ENCODE results near the gene SETD3.

Gene SETD3

GRCh38 chr14:99440278-99440677 lies 40.4 kb downstream of the SETD3 start:
- Histone ChIP-seq H3K79me2 (ENCODE audit: insufficient read depth, low read length) (no peaks in the 10 kb centered on the region), H4K20me1 (ENCODE audit: low read depth, low read length) (no peaks in the 10 kb centered on the region), H3K4me2 (ENCODE audit: low read depth, low read length, poor library complexity, severe bottlenecking) (no peak overlapping the region), H3K9me3 (ENCODE audit: insufficient read depth, low read length) (no peaks in the 10 kb centered on the region), H3K4me3 (ENCODE audit: insufficient read depth, low read length, poor library complexity, severe bottlenecking) (no peak overlapping the region), H3F3A (ENCODE audit: insufficient read depth) (no peaks in the 10 kb centered on the region), H3K9me2 (replicated peaks; ENCODE audit: insufficient read depth, low read length) (no peaks in the 10 kb centered on the region), H3K9ac (ENCODE audit: low read length) (no peak overlapping the region), H2AFZ (ENCODE audit: low read depth, low read length, severe bottlenecking) (no peak overlapping the region), H3K27ac (ENCODE audit: low read depth, low read length) (no peak overlapping the region), H3K36me3 (ENCODE audit: low read length) (no peaks in the 10 kb centered on the region), H3K27me3 (ENCODE audit: low read length) (no peaks in the 10 kb centered on the region)
- TF ChIP-seq CTCF (IDR thresholded peaks at IDR 0.05; ENCODE audit: insufficient read depth, low read length, poor library complexity, severe bottlenecking) (no peak), EZH2phosphoT487 (conservative IDR thresholded peaks at IDR 0.05; ENCODE audit: low read length) (no peak)

GRCh38 chr14:99437706-99438105 lies 43.0 kb downstream of the SETD3 start:
- no peaks in the 10 kb centered on the region for H3K9me2 ChIP-seq (replicated peaks; ENCODE audit: insufficient read depth, low read length)
- no peaks in the 10 kb centered on the region for H3K9me3 ChIP-seq (ENCODE audit: insufficient read depth, low read length)
- H3K79me2 ChIP-seq (ENCODE audit: insufficient read depth, low read length), result no peaks in the 10 kb centered on the region
- H3K4me3 ChIP-seq (ENCODE audit: insufficient read depth, low read length, poor library complexity, severe bottlenecking), result no peak overlapping the region
- TF ChIP-seq CTCF (IDR thresholded peaks at IDR 0.05; ENCODE audit: insufficient read depth, low read length, poor library complexity, severe bottlenecking), result no peak
- TF ChIP-seq EZH2phosphoT487 (conservative IDR thresholded peaks at IDR 0.05; ENCODE audit: low read length), result no peak
- H3K27ac ChIP-seq (ENCODE audit: low read depth, low read length), result no peak overlapping the region
- H3K36me3 ChIP-seq (ENCODE audit: low read length), result no peaks in the 10 kb centered on the region
- H3K4me2 ChIP-seq (ENCODE audit: low read depth, low read length, poor library complexity, severe bottlenecking), result no peak overlapping the region
- H2AFZ ChIP-seq (ENCODE audit: low read depth, low read length, severe bottlenecking), result no peak overlapping the region
- H3F3A ChIP-seq (ENCODE audit: insufficient read depth), result no peaks in the 10 kb centered on the region
- H4K20me1 ChIP-seq (ENCODE audit: low read depth, low read length), result no peaks in the 10 kb centered on the region
- H3K27me3 ChIP-seq (ENCODE audit: low read length), result no peaks in the 10 kb centered on the region
- H3K9ac ChIP-seq (ENCODE audit: low read length), result no peak overlapping the region

GRCh38 chr14:99436247-99437180 lies 44.1 kb downstream of the SETD3 start:
- TF ChIP-seq CTCF (IDR thresholded peaks at IDR 0.05; ENCODE audit: insufficient read depth, low read length, poor library complexity, severe bottlenecking), result no peak
- TF ChIP-seq EZH2phosphoT487 (conservative IDR thresholded peaks at IDR 0.05; ENCODE audit: low read length), result no peak
- Histone ChIP-seq H3K4me2 (ENCODE audit: low read depth, low read length, poor library complexity, severe bottlenecking) (no peak overlapping the region), H2AFZ (ENCODE audit: low read depth, low read length, severe bottlenecking) (no peak overlapping the region), H3K9me2 (replicated peaks; ENCODE audit: insufficient read depth, low read length) (no peaks in the 10 kb centered on the region), H3F3A (ENCODE audit: insufficient read depth) (no peaks in the 10 kb centered on the region), H3K4me3 (ENCODE audit: insufficient read depth, low read length, poor library complexity, severe bottlenecking) (no peak overlapping the region), H3K27ac (ENCODE audit: low read depth, low read length) (no peak overlapping the region), H4K20me1 (ENCODE audit: low read depth, low read length) (no peaks in the 10 kb centered on the region), H3K36me3 (ENCODE audit: low read length) (no peaks in the 10 kb centered on the region), H3K27me3 (ENCODE audit: low read length) (no peaks in the 10 kb centered on the region), H3K79me2 (ENCODE audit: insufficient read depth, low read length) (no peaks in the 10 kb centered on the region), H3K9me3 (ENCODE audit: insufficient read depth, low read length) (no peaks in the 10 kb centered on the region), H3K9ac (ENCODE audit: low read length) (no peak overlapping the region)

Data from SU-DHL-6 (cell line).